NB4 (cell line): ENCODE measurements around the gene BRD3.
"Not testable (repeated sequence)": the region's sequence is repeated elsewhere in the genome, so short reads cannot be mapped to it uniquely, and the experiment has no call there.

Experiments
- DNase-seq: peaks from one replicate; pipeline ENCODE4 v3.0.0; 2010; ENCODE audit warnings: low read depth
- H3K4me3 ChIP-seq: one replicate; pipeline ENCODE4 v1.5.1; 2011; ENCODE audit warnings: mild to moderate bottlenecking, low read depth, low read length, moderate library complexity
- MYC ChIP-seq: IDR thresholded peaks from 2 replicates; pipeline ENCODE4 v1.6.1; 2011; ENCODE audit warnings: low read depth, low read length
- POLR2A ChIP-seq: IDR thresholded peaks from 2 replicates; pipeline ENCODE4 v1.6.1; 2011; ENCODE audit warnings: mild to moderate bottlenecking; ENCODE audit not compliant: insufficient read length; ENCODE audit errors: extremely low read depth
- TF ChIP-seq, protein P1 (sequence below): IDR thresholded peaks from 2 replicates; pipeline ENCODE4 v1.6.1; 2011; ENCODE audit warnings: low read depth, low read length
- TF ChIP-seq, protein P2 (sequence below): IDR thresholded peaks from one replicate; pipeline ENCODE4 v1.5.1; 2012; ENCODE audit warnings: low read depth, low read length

The BRD3 gene

DNA sequence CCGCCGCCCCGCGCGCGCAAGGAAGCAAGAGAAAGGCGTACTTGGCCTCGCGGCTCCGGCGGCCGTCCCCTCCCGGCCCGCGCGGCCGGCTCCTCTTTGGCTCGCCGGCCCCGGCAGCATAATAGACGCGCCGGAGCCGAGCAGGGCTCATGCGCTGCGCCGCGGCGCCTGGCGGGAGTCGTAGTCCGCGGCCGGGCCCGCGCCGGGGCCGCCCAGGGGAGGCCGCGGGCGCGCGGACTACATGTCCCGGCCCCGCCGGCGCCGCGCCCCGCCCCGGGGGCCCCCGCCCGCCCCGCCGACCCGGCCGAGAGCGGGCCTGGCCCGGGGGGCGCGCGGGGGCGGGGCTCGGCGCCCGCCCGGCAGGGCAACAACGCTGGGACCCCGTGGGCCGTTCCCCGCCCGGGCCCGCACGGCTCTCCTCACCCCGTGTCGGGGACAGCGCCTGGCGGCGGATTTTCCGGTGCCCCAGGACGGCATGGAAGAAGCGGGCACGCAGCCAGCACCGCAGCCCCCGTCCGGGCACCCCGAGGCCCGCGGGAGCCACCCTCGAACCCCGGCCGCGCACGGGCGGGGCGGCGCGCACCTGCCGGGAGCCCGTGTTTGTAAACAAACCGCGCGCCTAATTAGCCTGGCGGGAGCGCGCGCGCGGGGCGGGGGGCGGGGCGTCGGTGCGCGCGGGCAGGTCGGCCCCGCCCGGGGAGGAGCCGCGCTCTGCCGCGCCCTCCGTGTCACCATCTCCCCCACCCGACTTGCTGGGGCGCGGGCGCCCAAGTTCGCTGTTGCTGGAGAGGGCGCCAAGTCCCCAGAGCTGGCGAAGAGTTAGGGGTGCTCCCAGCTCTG lies at the start of gene BRD3:
Gene BRD3 (minus strand): TSS at position 123 of the 840 bp plus-strand sequence. CDS start 14,549 bp downstream, outside the sequence.
- peak within 1 kb of the TSS; percentile 88 for H3K4me3 ChIP-seq
- peak; percentile 91 for DNase-seq
- peak; percentile 61 for TF ChIP-seq POLR2A
- TF ChIP-seq MYC: peak; percentile 46; the same call in 1 of the 2 replicates
- TF ChIP-seq, protein P1, sequence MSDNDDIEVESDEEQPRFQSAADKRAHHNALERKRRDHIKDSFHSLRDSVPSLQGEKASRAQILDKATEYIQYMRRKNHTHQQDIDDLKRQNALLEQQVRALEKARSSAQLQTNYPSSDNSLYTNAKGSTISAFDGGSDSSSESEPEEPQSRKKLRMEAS: no peak
- TF ChIP-seq, protein P2, sequence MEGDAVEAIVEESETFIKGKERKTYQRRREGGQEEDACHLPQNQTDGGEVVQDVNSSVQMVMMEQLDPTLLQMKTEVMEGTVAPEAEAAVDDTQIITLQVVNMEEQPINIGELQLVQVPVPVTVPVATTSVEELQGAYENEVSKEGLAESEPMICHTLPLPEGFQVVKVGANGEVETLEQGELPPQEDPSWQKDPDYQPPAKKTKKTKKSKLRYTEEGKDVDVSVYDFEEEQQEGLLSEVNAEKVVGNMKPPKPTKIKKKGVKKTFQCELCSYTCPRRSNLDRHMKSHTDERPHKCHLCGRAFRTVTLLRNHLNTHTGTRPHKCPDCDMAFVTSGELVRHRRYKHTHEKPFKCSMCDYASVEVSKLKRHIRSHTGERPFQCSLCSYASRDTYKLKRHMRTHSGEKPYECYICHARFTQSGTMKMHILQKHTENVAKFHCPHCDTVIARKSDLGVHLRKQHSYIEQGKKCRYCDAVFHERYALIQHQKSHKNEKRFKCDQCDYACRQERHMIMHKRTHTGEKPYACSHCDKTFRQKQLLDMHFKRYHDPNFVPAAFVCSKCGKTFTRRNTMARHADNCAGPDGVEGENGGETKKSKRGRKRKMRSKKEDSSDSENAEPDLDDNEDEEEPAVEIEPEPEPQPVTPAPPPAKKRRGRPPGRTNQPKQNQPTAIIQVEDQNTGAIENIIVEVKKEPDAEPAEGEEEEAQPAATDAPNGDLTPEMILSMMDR: no peak

DNA sequence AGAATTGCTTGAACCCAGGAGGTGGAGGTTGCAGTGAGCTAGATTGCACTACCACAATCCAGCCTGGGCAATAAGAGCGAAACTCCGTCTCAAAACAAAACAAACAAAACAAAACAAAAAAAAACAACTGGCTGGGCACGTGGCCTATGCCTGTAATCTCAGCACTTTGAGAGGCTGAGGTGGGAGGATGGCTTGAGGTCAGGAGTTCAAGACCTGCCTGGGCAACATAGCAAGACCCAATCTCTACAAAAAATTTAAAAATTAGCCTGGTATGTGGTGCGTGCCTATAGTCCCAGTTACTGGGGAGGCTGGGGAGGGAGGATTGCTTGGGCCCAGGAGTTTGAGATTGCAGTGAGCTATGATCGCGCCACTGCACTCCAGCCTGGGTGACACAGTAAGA lies 44.7 kb upstream of the BRD3 start:
- DNase-seq: no peak
- no peak overlapping the region for H3K4me3 ChIP-seq
- no peak for TF ChIP-seq POLR2A
- TF ChIP-seq, protein P2: no peak
- TF ChIP-seq MYC: no peak
- TF ChIP-seq, protein P1: no peak

DNA sequence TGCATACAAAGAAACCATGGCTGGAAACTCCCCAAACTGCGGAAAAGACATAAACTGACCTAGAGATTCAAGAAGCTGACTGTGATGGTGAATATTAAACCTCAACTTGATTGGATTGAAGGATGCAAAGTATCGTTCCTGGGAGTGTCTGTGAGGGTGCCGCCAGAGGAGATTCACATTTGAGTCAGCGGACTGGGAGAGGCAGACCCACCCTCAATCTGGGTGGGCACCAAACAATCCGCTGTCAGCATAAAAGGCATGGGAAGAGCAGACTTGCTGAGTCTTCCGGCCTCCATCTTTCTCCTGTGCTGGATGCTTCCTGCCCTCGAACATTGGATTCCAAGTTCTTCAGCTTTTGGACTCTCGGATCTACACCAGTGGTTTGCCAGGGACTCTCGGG lies 43.2 kb upstream of the BRD3 start:
- no peak for DNase-seq
- H3K4me3 ChIP-seq: no peak overlapping the region
- TF ChIP-seq, protein P2: no peak
- TF ChIP-seq MYC (no peak), POLR2A (no peak)
- TF ChIP-seq, protein P1: no peak

DNA sequence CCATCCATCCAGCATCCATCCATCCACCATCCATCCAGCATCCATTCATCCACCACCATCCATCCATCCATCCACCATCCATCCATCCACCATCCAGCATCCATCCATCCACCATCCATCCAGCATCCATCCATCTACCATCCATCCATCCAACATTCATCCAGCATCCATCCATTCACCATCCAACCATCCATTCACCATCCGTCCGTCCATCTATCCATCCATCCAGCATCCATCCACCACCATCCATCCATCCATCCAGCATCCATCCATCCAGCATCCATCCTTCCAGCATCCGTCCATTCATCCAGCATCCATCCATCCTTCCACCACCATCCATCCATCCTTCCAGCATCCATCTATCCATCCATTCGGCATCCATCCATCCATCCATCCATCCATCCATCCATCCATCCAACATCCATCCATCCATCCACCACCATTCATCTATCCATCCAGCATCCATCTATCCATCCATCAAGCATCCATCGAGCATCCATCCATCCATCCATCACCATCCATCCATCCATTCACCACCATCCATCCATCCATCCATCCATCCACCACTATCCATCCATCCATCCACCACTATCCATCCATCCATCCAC lies 35.7 kb upstream of the BRD3 start:
- TF ChIP-seq MYC: no peak
- TF ChIP-seq, protein P2: no peak
- TF ChIP-seq POLR2A: no peak
- TF ChIP-seq, protein P1: no peak
- H3K4me3 ChIP-seq: no peak overlapping the region
- DNase-seq: no peak

DNA sequence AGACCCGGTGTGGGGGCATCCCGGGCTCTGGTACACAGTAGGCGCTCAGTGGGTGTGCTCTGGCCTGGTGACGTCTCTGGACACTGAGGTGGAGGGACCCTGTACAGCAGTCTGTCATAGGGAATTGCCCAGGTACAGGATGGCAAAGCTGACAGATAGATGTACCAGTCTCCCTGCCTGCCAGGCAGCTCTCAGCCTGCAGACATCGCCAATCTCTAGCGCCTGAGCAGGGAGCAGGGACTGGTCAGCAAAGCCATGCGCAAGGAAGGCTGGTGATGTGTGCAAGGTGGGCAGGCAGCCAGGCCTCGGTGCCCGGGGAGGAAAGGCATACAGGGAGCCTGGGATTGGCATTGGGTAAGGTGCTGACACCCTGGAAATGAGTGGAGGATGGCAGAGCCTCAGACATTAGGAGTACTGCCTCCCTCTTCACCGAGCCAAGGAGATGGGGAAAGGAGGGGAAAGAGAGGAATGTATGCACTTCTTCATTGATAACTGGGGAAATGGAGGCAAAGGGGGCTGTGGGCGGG lies 33.9 kb upstream of the BRD3 start:
- no peak overlapping the region for H3K4me3 ChIP-seq
- no peak for DNase-seq
- TF ChIP-seq, protein P1: no peak
- TF ChIP-seq POLR2A (no peak), MYC (no peak)
- TF ChIP-seq, protein P2: no peak

DNA sequence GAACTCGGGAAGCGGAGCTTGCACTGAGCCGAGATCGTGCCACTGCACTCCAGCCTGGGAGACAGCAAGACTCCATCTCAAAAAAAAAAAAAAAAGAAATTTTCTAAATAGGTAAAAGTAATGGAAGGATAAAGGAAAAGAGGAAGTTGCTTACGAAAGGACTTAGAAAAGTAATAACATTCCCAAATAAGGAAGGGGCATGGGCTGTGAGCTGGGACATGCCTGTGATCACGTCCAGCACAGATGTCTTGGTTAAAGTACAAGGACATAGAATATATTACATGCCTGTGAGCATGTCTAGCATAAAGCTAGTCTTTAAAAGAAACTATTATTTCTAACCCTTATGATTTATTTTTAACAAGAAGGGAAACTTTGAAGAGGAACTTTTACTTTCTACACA lies 33.3 kb upstream of the BRD3 start:
- not testable (repeated sequence) for H3K4me3 ChIP-seq, DNase-seq
